ENCODE data around the gene HCFC1R1. TPM values are rescaled to one million over a fixed set of nuclear protein-coding genes. Genes with fewer than 3 reads are reported as not detected.
A peak's percentile ranks its signal among the peaks of the same experiment; 100 is the strongest.

The HCFC1R1 gene
- total RNA-seq, 4 donors from 2014 or later: 17.9 to 32.4 (median 18.4) TPM

DNA sequence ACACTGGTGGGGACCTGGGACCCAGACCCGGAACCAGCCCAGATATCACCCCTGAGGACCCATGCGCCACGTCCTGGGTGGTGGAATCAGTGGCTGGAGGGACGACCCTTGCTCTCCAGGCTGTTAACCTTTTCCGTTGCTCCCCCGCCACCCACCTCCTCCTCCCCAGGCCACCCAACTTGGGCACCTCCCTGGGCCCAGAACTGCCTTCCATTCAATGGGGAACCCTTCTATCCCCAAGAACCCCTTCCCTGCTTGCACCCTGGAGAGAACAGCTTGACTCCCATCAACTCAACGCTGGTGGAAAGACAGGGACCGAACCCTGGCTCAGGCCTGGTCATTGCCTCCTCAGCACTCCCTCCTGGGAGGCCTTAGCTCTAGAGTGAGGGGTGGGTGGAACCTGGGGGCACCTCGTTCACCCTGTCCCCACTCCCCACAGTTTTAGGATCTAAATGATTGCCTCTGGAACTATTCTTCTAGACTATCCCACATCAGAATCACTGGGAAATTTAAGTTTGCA is 36.0 kb upstream of the HCFC1R1 start:
- Histone ChIP-seq H3K27me3 (peaks cover 0 to 9% (median 0%) of the 10 kb centered on the region in 4 donors), H3K4me3 (peak overlapping the region; percentile 58 to 90 (median 82)), H3K27ac (peak overlapping the region; percentile 78 to 84 (median 82)), H3K4me1 (peaks cover 19 to 31% (median 19%) of the 10 kb centered on the region in 3 donors), H3K9me3 (no peaks in the 10 kb centered on the region), H3K36me3 (no peaks in the 10 kb centered on the region)
- DNase-seq: no peak
- 57 to 76% methylated on average over 5 to 8 of the region's 9 CpGs for WGBS, 2 donors
- intact Hi-C loops (cut with DNase I): loop anchor here (5.0 kb wide), 1 partner anchor 68 kb away; no protein-coding TSS in a partner anchor
- no peak for TF ChIP-seq POLR2A (IDR thresholded peaks at IDR 0.05)
- TF ChIP-seq, protein P1, sequence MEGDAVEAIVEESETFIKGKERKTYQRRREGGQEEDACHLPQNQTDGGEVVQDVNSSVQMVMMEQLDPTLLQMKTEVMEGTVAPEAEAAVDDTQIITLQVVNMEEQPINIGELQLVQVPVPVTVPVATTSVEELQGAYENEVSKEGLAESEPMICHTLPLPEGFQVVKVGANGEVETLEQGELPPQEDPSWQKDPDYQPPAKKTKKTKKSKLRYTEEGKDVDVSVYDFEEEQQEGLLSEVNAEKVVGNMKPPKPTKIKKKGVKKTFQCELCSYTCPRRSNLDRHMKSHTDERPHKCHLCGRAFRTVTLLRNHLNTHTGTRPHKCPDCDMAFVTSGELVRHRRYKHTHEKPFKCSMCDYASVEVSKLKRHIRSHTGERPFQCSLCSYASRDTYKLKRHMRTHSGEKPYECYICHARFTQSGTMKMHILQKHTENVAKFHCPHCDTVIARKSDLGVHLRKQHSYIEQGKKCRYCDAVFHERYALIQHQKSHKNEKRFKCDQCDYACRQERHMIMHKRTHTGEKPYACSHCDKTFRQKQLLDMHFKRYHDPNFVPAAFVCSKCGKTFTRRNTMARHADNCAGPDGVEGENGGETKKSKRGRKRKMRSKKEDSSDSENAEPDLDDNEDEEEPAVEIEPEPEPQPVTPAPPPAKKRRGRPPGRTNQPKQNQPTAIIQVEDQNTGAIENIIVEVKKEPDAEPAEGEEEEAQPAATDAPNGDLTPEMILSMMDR (IDR thresholded peaks at IDR 0.05): no peak

DNA sequence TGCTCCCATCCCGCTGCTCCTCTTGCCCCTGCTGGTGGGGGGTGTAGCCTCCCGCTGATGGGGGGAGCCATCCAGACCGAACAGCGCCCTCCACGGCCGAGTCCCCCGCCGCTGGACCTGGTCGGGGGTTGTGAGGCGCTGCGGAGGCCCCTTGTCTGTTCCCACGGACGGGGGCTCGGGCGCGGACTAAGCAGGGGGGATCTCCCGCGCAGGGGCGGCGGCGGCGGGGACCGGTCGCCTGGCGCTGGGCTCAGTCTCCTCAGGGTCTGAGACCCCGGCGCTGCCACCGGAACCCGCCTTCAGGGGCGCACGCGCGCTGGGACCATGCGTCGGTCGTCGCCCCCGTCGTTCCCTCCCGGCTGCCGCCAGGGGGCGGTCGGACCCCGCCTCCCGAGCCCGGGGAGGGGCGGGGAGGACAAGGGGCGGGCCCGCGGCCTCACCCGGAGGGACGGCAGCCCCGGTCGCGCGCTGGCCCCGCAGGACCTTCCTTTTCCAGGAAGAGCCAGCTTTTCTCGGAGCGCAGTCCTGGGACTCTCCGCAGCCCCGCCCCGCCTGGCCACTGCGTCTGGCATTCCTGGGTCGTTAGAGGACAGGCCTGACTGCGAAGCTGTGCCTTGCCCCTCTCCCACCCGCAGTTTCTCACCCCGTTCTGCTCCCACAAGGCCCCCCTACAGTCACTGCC is 35.4 kb upstream of the HCFC1R1 start:
- no peaks in the 10 kb centered on the region for H3K36me3 ChIP-seq
- intact Hi-C loops (cut with DNase I): loop anchor here (5.0 kb wide), 1 partner anchor 68 kb away; no protein-coding TSS in a partner anchor
- peaks cover 0 to 9% (median 0%) of the 10 kb centered on the region in 4 donors for H3K27me3 ChIP-seq
- DNase-seq: no peak
- H3K9me3 ChIP-seq: no peaks in the 10 kb centered on the region
- peak overlapping the region; percentile 78 to 84 (median 82) for H3K27ac ChIP-seq
- peak overlapping the region; percentile 58 to 90 (median 82) for H3K4me3 ChIP-seq
- 0% methylated on average over 1 to 3 of the region's 67 CpGs for WGBS, 2 donors
- peaks cover 16 to 28% (median 16%) of the 10 kb centered on the region in 3 donors for H3K4me1 ChIP-seq
- peak in 1 of 4 donors; percentile 38 for TF ChIP-seq POLR2A (IDR thresholded peaks at IDR 0.05)
- TF ChIP-seq, protein P1 (IDR thresholded peaks at IDR 0.05): peak; percentile 87 to 100 (median 98)

DNA sequence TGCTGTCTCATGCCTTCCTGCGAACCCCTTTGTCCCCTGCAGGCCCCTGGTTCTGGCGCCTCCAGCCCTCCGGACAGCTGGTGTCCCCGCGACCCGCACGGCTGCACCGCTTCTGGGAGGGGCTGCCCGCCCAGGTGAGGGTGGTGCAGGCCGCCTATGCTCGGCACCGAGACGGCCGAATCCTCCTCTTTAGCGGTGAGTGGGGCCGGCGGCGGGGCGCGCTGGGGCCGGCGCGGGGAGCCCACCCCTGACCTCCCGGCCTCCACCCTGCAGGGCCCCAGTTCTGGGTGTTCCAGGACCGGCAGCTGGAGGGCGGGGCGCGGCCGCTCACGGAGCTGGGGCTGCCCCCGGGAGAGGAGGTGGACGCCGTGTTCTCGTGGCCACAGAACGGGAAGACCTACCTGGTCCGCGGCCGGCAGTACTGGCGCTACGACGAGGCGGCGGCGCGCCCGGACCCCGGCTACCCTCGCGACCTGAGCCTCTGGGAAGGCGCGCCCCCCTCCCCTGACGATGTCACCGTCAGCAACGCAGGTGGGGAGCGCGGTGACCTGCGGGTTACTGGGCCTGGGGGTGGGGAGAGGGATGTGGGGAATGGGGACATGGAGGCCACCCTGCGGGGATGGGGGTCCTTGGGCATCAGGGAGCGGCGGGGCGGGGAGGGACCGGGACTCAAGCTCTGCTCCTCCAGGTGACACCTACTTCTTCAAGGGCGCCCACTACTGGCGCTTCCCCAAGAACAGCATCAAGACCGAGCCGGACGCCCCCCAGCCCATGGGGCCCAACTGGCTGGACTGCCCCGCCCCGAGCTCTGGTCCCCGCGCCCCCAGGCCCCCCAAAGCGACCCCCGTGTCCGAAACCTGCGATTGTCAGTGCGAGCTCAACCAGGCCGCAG is 34.6 kb upstream of the HCFC1R1 start:
- intact Hi-C loops (cut with DNase I): loop anchor here (5.0 kb wide), 1 partner anchor 69 kb away; no protein-coding TSS in a partner anchor
- TF ChIP-seq, protein P1 (IDR thresholded peaks at IDR 0.05): peak in 2 of 6 experiments; percentile 8 to 11
- TF ChIP-seq POLR2A (IDR thresholded peaks at IDR 0.05): no peak
- H3K27me3 ChIP-seq: peaks cover 0 to 9% (median 0%) of the 10 kb centered on the region in 4 donors
- DNase-seq: no peak
- WGBS, 2 donors: 9 to 20% methylated on average over 2 to 13 of the region's 77 CpGs
- H3K4me3 ChIP-seq: peak overlapping the region; percentile 58 to 90 (median 82)
- peaks cover 16 to 28% (median 16%) of the 10 kb centered on the region in 3 donors for H3K4me1 ChIP-seq
- no peaks in the 10 kb centered on the region for H3K9me3 ChIP-seq
- no peaks in the 10 kb centered on the region for H3K36me3 ChIP-seq
- H3K27ac ChIP-seq: peak overlapping the region; percentile 78 to 84 (median 82)

DNA sequence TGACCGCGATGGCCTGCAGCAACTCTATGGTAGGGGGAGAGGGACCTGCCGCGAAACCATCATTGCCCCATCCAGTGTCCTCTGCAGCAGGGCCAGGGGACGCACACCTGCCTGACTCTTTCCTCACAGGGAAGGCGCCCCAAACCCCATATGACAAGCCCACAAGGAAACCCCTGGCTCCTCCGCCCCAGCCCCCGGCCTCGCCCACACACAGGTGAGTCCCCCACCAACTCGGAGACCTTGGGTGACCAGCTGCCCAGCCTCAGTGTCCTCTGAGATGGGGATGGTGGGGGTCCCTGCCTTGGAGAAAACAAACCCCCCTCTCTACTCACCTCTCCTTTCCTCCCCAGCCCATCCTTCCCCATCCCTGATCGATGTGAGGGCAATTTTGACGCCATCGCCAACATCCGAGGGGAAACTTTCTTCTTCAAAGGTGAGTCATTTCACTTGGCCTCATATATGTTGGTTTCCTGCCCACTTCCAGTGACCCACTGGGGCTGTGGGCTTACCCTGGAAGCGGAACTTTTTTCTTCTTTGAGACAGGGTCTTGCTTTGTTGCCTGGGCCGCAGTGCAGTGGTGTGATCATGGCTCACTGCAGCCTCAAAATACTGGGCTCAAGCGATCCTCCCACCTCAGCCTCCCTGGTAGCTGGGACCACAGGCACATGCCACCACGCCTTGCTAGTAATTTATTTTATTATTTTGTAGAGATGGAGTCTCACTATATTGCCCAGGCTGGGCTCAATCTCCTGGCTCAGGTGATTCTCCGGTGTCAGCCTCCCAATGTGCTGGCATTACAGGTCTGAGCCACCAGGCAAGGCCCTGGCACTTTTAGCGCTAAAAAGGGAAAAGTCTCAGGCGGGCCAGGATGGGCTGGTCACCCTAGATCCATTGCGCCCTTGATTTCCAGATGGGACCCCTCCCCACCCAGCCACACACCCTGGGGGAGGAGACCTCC is 33.7 kb upstream of the HCFC1R1 start:
- Histone ChIP-seq H3K27ac (no peak overlapping the region), H3K36me3 (no peaks in the 10 kb centered on the region), H3K9me3 (no peaks in the 10 kb centered on the region), H3K4me1 (peaks cover 16 to 29% (median 16%) of the 10 kb centered on the region in 3 donors), H3K27me3 (peaks cover 0 to 9% (median 0%) of the 10 kb centered on the region in 4 donors), H3K4me3 (peak overlapping the region in 2 of 4 donors; percentile 85 to 90)
- 79 to 83% methylated on average over 12 to 19 of the region's 22 CpGs for WGBS, 2 donors
- intact Hi-C loops (cut with DNase I): loop anchor here (5.0 kb wide), 1 partner anchor 70 kb away; no protein-coding TSS in a partner anchor
- DNase-seq: no peak
- TF ChIP-seq POLR2A (IDR thresholded peaks at IDR 0.05): no peak
- TF ChIP-seq, protein P1 (IDR thresholded peaks at IDR 0.05): no peak
